ENCODE data around the gene SOX3. TPM values are rescaled to one million over a fixed set of nuclear protein-coding genes. Genes with fewer than 3 reads are reported as not detected.

Gene SOX3
- total and polyA plus RNA-seq, 4 donors = not detected

DNA sequence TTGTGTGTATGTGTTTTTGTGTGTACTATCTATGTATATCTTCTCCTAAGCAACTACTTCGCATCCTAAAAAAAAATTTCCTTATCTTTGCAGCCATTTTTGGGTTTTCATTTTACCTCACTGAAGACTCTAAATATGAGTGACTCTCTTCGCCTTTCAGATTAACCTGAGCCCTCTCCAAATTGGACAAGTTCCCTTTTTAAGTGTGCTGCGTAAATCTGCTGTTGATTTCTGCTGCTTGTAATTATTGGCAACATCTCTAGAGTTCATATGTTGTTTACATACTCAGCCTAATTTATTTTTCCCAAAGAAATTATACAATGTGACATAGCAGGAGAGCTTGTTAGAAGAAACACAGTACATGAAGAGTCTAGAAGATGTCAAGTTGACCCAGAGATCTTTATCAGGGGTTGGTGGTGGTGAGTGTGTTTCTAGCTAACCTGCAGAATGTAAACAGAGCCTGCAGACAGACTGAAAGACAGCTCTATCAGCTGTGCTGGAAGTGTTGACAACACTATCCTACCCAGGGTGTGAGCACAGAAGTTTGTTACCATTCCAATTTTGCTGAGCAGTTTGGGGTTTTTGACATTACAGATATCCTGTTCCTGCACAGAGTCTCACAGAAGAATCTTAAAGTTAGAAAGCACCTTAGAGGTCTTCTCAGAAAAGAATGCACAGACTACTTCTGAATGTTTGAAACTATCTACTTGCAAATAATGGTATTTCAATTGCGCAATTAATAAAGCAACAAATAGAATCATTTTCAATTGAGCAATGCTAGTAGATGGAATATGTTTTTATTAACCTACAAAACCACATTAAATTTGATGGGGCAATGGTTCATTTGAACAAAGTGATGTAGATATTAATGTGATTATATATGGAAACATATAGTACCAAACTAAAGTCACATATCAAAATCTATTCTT lies 12.5 kb downstream of the SOX3 start:
- H3K4me3 ChIP-seq (ENCODE audit: low read depth in 1 of 3, low read length in 3 of 3) = no peak overlapping the region
- peaks cover 0 to 3% (median 0%) of the 10 kb centered on the region in 4 donors for H3K9me3 ChIP-seq (ENCODE audit: control insufficient read depth in 4 of 4, low read length in 3 of 4)
- no peak for DNase-seq (ENCODE audit: low spot score)
- no peak overlapping the region for H3K27ac ChIP-seq (ENCODE audit: low read depth in 1 of 2, low read length in 2 of 2)
- H3K9ac ChIP-seq (ENCODE audit: low read depth in 1 of 2, low read length in 2 of 2) = no peak overlapping the region
- no peaks in the 10 kb centered on the region for H3K4me1 ChIP-seq (ENCODE audit: control insufficient read depth in 4 of 4, insufficient read depth in 4 of 4, low read length in 3 of 4)
- TF ChIP-seq HNF4G (IDR thresholded peaks at IDR 0.05) (no peak), REST (IDR thresholded peaks at IDR 0.05) (no peak), NR2F2 (IDR thresholded peaks at IDR 0.05) (no peak), EGR1 (IDR thresholded peaks at IDR 0.05; ENCODE audit: low read depth in 2 of 2) (no peak), ZBTB33 (IDR thresholded peaks at IDR 0.05) (no peak), GABPA (IDR thresholded peaks at IDR 0.05 in 1 of 2, conservative IDR thresholded peaks at IDR 0.05 in 1 of 2) (no peak)
- H3K36me3 ChIP-seq (ENCODE audit: control insufficient read depth in 4 of 4, insufficient read depth in 3 of 4, low read depth in 1 of 4, low read length in 3 of 4) = no peaks in the 10 kb centered on the region
- 87% methylated on average over 4 of the region's 4 CpGs for WGBS
- H3K27me3 ChIP-seq (ENCODE audit: control insufficient read depth in 4 of 4, insufficient read depth in 4 of 4, low read length in 3 of 4) = no peaks in the 10 kb centered on the region

- H3K4me3 ChIP-seq (ENCODE audit: low read depth in 1 of 3, low read length in 3 of 3) = no peak overlapping the region
- H3K36me3 ChIP-seq (ENCODE audit: control insufficient read depth in 4 of 4, insufficient read depth in 3 of 4, low read depth in 1 of 4, low read length in 3 of 4) = no peaks in the 10 kb centered on the region
- no peaks in the 10 kb centered on the region for H3K9me3 ChIP-seq (ENCODE audit: control insufficient read depth in 4 of 4, low read length in 3 of 4)
- no peak overlapping the region for H3K9ac ChIP-seq (ENCODE audit: low read depth in 1 of 2, low read length in 2 of 2)
- H3K27ac ChIP-seq (ENCODE audit: low read depth in 1 of 2, low read length in 2 of 2) = no peak overlapping the region
- peaks cover 0 to 3% (median 0%) of the 10 kb centered on the region in 4 donors for H3K27me3 ChIP-seq (ENCODE audit: control insufficient read depth in 4 of 4, insufficient read depth in 4 of 4, low read length in 3 of 4)
- no peak for DNase-seq (ENCODE audit: low spot score)
- H3K4me1 ChIP-seq (ENCODE audit: control insufficient read depth in 4 of 4, insufficient read depth in 4 of 4, low read length in 3 of 4) = no peaks in the 10 kb centered on the region
- TF ChIP-seq, protein P1, sequence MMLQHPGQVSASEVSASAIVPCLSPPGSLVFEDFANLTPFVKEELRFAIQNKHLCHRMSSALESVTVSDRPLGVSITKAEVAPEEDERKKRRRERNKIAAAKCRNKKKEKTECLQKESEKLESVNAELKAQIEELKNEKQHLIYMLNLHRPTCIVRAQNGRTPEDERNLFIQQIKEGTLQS (IDR thresholded peaks at IDR 0.05) = no peak
- TF ChIP-seq ZBTB33 (IDR thresholded peaks at IDR 0.05) (no peak), MAX (IDR thresholded peaks at IDR 0.05) (no peak), GABPA (IDR thresholded peaks at IDR 0.05 in 1 of 2, conservative IDR thresholded peaks at IDR 0.05 in 1 of 2) (no peak), FOXA1 (IDR thresholded peaks at IDR 0.05) (no peak), HNF4A (conservative IDR thresholded peaks at IDR 0.05) (no peak), HNF4G (IDR thresholded peaks at IDR 0.05) (no peak), EGR1 (IDR thresholded peaks at IDR 0.05; ENCODE audit: low read depth in 2 of 2) (no peak), JUND (IDR thresholded peaks at IDR 0.05) (no peak), RAD21 (IDR thresholded peaks at IDR 0.05) (no peak), REST (IDR thresholded peaks at IDR 0.05) (no peak), RXRA (IDR thresholded peaks at IDR 0.05) (no peak), YY1 (IDR thresholded peaks at IDR 0.05) (no peak), NR2F2 (IDR thresholded peaks at IDR 0.05) (no peak), SP1 (IDR thresholded peaks at IDR 0.05) (no peak), FOXA2 (IDR thresholded peaks at IDR 0.05) (no peak)
- TF ChIP-seq, protein P2, sequence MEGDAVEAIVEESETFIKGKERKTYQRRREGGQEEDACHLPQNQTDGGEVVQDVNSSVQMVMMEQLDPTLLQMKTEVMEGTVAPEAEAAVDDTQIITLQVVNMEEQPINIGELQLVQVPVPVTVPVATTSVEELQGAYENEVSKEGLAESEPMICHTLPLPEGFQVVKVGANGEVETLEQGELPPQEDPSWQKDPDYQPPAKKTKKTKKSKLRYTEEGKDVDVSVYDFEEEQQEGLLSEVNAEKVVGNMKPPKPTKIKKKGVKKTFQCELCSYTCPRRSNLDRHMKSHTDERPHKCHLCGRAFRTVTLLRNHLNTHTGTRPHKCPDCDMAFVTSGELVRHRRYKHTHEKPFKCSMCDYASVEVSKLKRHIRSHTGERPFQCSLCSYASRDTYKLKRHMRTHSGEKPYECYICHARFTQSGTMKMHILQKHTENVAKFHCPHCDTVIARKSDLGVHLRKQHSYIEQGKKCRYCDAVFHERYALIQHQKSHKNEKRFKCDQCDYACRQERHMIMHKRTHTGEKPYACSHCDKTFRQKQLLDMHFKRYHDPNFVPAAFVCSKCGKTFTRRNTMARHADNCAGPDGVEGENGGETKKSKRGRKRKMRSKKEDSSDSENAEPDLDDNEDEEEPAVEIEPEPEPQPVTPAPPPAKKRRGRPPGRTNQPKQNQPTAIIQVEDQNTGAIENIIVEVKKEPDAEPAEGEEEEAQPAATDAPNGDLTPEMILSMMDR (IDR thresholded peaks at IDR 0.05; ENCODE audit: low read depth, low read length, missing input control) = no peak
Observed at GRCh38 chrX:140480765-140481164, 24.1 kb downstream of the SOX3 start.
